Mesenchymal stem cell (in vitro differentiated cells and primary cell): ENCODE data around the gene GRIK4.

Experiments used
- DNase-seq: peaks from one replicate; pipeline ENCODE4 v3.0.0-alpha.2; 2013
- H2AFZ ChIP-seq: one replicate; pipeline ENCODE4 v1.6.1; 2013; ENCODE audit warnings: low read depth, mild to moderate bottlenecking, control low read depth, inconsistent platforms, low read length, moderate library complexity
- H2AK5ac ChIP-seq: 2 replicates; pipeline ENCODE4 v1.6.1; 2013; ENCODE audit warnings: low read length, moderate library complexity, mild to moderate bottlenecking, inconsistent platforms; ENCODE audit not compliant: severe bottlenecking
- H2BK120ac ChIP-seq: one replicate; pipeline ENCODE4 v1.6.1; 2013; ENCODE audit warnings: low read depth, mild to moderate bottlenecking, inconsistent platforms, low read length, moderate library complexity
- H2BK12ac ChIP-seq, 2 experiments: one replicate each; pipeline ENCODE4 v1.6.1; 2013; ENCODE audit warnings: inconsistent platforms in 2 of 2, low read length in 2 of 2, mild to moderate bottlenecking in 2 of 2, moderate library complexity in 2 of 2, control low read depth in 1 of 2
- H2BK15ac ChIP-seq: one replicate; pipeline ENCODE4 v1.6.1; 2013; ENCODE audit warnings: mild to moderate bottlenecking, low read depth, inconsistent platforms; ENCODE audit not compliant: poor library complexity, severe bottlenecking
- H2BK5ac ChIP-seq: 2 replicates; pipeline ENCODE4 v1.6.1; 2013; ENCODE audit warnings: low read depth, mild to moderate bottlenecking, low read length, control low read depth, inconsistent platforms; ENCODE audit not compliant: poor library complexity, severe bottlenecking
- H3K14ac ChIP-seq, 2 experiments: one replicate each; pipeline ENCODE4 v1.6.1; 2013; ENCODE audit warnings: inconsistent platforms in 2 of 2, low read length in 2 of 2, control low read depth in 1 of 2, mild to moderate bottlenecking in 1 of 2, moderate library complexity in 1 of 2
- H3K18ac ChIP-seq, 2 experiments: one replicate each; pipeline ENCODE4 v1.6.1; 2013; ENCODE audit warnings: inconsistent platforms in 2 of 2, low read length in 2 of 2, control low read depth in 1 of 2, low read depth in 1 of 2, mild to moderate bottlenecking in 1 of 2
- H3K23ac ChIP-seq, 2 experiments: one replicate each; pipeline ENCODE4 v1.6.1; 2013; ENCODE audit warnings: inconsistent platforms in 2 of 2, low read length in 2 of 2, mild to moderate bottlenecking in 2 of 2, moderate library complexity in 2 of 2, control low read depth in 1 of 2
- H3K27ac ChIP-seq: 2 replicates; pipeline ENCODE4 v1.5.1; 2013; ENCODE audit warnings: mild to moderate bottlenecking, moderate library complexity, low read length, control low read depth, inconsistent platforms; ENCODE audit not compliant: poor library complexity, severe bottlenecking
- H3K27me3 ChIP-seq, 2 experiments: 2 replicates each; pipeline versions ENCODE4 v1.6.1 to v1.7.0; 2013; ENCODE audit warnings: low read length in 2 of 2, mild to moderate bottlenecking in 2 of 2, moderate library complexity in 2 of 2, control low read depth in 1 of 2, inconsistent platforms in 1 of 2; ENCODE audit not compliant: control insufficient read depth in 1 of 2, insufficient read depth in 1 of 2
- H3K36me3 ChIP-seq, 2 experiments: 2 replicates each; pipeline versions ENCODE4 v1.6.1 to v1.7.0; 2013; ENCODE audit warnings: low read length in 2 of 2, control low read depth in 1 of 2, inconsistent platforms in 1 of 2, low read depth in 1 of 2, mild to moderate bottlenecking in 1 of 2; ENCODE audit not compliant: insufficient read depth in 2 of 2, control insufficient read depth in 1 of 2
- H3K4ac ChIP-seq, 2 experiments: one replicate each; pipeline ENCODE4 v1.6.1; 2013; ENCODE audit warnings: inconsistent platforms in 2 of 2, low read length in 2 of 2, mild to moderate bottlenecking in 2 of 2, moderate library complexity in 2 of 2, control low read depth in 1 of 2, low read depth in 1 of 2
- H3K4me1 ChIP-seq: 2 replicates; pipeline ENCODE4 v1.6.1; 2013; ENCODE audit warnings: low read depth, low read length, control low read depth; ENCODE audit not compliant: control insufficient read depth, insufficient read depth
- H3K4me2 ChIP-seq: 2 replicates; pipeline ENCODE4 v1.6.1; 2013; ENCODE audit warnings: low read length, mild to moderate bottlenecking, inconsistent platforms; ENCODE audit not compliant: poor library complexity, severe bottlenecking
- H3K4me3 ChIP-seq, 2 experiments: 2 replicates each; pipeline versions ENCODE4 v1.5.1 to v1.7.0; 2013; ENCODE audit warnings: low read length in 2 of 2, mild to moderate bottlenecking in 2 of 2, control low read depth in 1 of 2, low read depth in 1 of 2; ENCODE audit not compliant: insufficient read depth in 1 of 2
- H3K79me1 ChIP-seq: replicated peaks from 2 replicates; pipeline ENCODE4 v1.6.1; 2013; ENCODE audit warnings: mild to moderate bottlenecking, control low read depth, low read length, inconsistent platforms; ENCODE audit not compliant: poor library complexity, severe bottlenecking
- H3K9ac ChIP-seq: 2 replicates; pipeline ENCODE4 v1.7.0; 2013; ENCODE audit warnings: mild to moderate bottlenecking, low read length, moderate library complexity
- H3K9me3 ChIP-seq: 2 replicates; pipeline ENCODE4 v1.7.0; 2013; ENCODE audit warnings: mild to moderate bottlenecking, low read length; ENCODE audit not compliant: control insufficient read depth
- H4K8ac ChIP-seq: one replicate; pipeline ENCODE4 v1.6.1; 2013; ENCODE audit warnings: inconsistent platforms, mild to moderate bottlenecking, low read length, moderate library complexity
- H4K91ac ChIP-seq: one replicate; pipeline ENCODE4 v1.6.1; 2013; ENCODE audit warnings: mild to moderate bottlenecking, low read length, inconsistent platforms
- WGBS: methylation state at CpG from one replicate; pipeline ENCODE4 v1.1.7; 2013; ENCODE audit warnings: mixed read lengths; 5-methylcytosine and 5-hydroxymethylcytosine counted together

GRIK4 gene

DNA sequence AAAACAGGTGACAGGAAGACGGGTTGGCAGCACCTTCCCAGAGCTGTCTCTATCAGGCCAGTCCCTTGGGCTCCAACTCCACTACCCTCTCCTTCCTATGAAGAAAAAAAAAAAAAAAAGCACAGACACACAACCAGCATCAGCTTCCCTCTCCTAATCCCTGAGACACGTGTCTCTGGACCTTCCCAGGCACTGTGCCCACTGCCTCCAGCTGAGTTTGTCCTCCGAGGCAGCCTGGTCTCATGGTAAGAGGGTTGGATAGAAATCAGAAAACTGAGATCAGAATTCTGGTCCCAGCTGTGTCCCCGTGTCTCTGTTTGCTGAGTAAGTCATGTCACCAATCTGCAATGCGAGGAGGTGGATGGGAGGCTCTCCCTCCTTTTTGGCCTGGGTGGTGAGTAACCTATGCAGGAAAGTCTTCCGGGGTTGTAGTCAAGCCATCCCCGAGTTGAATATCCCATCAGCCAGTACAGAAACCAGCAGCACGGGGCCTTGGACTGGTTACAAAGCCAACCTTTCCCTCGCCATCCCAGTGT is 318.6 kb downstream of the GRIK4 start:
- H2AFZ ChIP-seq = no peak overlapping the region
- no peak overlapping the region for H2AK5ac ChIP-seq
- no peaks in the 10 kb centered on the region for H3K9me3 ChIP-seq
- no peak overlapping the region for H3K4ac ChIP-seq
- no peak overlapping the region for H4K8ac ChIP-seq
- no peak overlapping the region for H3K4me3 ChIP-seq
- no peak for DNase-seq
- no peak overlapping the region for H3K18ac ChIP-seq
- H3K9ac ChIP-seq = no peak overlapping the region
- no peak overlapping the region for H3K14ac ChIP-seq
- H3K4me2 ChIP-seq = no peak overlapping the region
- no peak overlapping the region for H3K27ac ChIP-seq
- no peak overlapping the region for H2BK5ac ChIP-seq
- H3K27me3 ChIP-seq = peaks cover 34 to 57% of the 10 kb centered on the region in 2 experiments
- no peak overlapping the region for H4K91ac ChIP-seq
- H3K36me3 ChIP-seq = no peaks in the 10 kb centered on the region
- WGBS = 72% methylated on average over 9 of the region's 9 CpGs
- no peak overlapping the region for H2BK12ac ChIP-seq
- H2BK120ac ChIP-seq = no peak overlapping the region
- no peak overlapping the region for H2BK15ac ChIP-seq
- peaks cover 8% of the 10 kb centered on the region for H3K4me1 ChIP-seq
- no peak overlapping the region for H3K23ac ChIP-seq
- no peaks in the 10 kb centered on the region for H3K79me1 ChIP-seq

DNA sequence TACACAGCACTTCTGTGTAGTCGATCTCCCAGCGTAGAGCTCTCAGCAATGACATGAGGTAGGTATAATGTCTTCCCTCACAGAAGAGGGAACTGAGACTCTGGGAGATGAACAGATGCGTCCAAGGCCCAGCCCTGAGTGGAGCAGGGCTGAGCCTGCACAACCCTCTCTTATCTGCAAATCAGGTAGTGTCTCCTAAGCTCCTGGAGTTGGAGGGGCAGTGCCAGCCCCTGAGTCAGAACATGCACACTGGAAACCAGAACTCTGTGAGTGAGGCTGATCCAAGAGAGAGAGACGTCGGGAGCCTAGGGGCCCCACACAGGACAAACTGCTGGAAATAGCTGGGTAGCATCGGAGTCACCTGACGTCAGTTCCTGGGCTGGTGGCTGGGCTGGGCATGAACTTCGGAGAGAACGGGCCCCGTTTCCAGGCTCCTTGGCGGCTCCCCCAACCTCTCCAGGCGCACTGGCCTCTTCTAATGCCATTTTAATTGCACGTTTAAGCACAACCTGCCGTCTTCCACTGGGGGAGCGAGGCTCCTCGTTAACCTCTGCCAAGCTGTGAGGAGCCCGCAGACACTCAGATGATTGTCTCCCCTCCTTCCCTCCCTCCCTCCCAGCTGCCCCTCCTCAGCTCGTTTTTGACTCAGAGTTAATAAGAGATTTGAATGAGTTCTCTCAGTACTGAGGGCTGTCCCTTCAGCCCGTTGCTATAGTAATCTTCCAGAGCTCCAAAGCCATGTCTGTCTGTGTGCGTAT is 321.1 kb downstream of the GRIK4 start:
- Histone ChIP-seq H3K4me2 (no peak overlapping the region), H3K36me3 (no peaks in the 10 kb centered on the region), H2BK5ac (no peak overlapping the region), H3K79me1 (no peaks in the 10 kb centered on the region), H2BK12ac (no peak overlapping the region), H3K4me3 (no peak overlapping the region), H3K4ac (no peak overlapping the region), H3K4me1 (peaks cover 7% of the 10 kb centered on the region), H3K27me3 (peaks cover 36 to 43% of the 10 kb centered on the region in 2 experiments), H3K14ac (no peak overlapping the region), H3K9me3 (no peaks in the 10 kb centered on the region), H2BK15ac (no peak overlapping the region), H3K18ac (no peak overlapping the region), H2BK120ac (no peak overlapping the region), H4K8ac (no peak overlapping the region), H3K23ac (no peak overlapping the region), H3K27ac (no peak overlapping the region), H3K9ac (no peak overlapping the region), H2AK5ac (no peak overlapping the region), H2AFZ (no peak overlapping the region), H4K91ac (no peak overlapping the region)
- WGBS = 71% methylated on average over 17 of the region's 20 CpGs
- DNase-seq = no peak

DNA sequence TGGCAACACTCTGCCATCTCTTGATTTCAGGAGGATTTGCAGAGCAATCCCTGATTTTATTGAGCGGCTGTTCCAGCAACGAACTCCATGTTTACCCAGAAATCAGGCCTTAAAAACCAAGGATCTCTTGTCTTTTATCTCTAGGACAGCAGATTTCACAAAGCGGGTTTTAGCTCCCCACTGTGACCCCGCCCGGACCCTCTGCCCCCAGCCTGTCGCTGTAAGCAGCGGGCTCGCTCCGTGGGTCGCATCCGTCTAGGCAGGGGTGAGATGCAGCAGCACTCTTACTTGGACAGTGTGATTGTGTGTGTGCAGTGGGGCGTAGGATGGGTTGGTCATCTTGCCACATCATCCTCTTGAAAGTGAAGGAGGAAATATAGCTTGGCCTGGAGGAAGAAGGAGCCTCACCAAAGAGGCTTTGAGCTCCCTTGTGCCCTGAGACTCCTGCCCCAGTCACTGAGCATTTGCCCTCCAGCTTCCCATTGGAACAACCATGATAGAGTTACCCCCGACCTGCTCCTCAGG is 323.2 kb downstream of the GRIK4 start:
- Histone ChIP-seq H3K4me2 (no peak overlapping the region), H2BK120ac (no peak overlapping the region), H3K14ac (no peak overlapping the region), H3K27ac (no peak overlapping the region), H2BK15ac (no peak overlapping the region), H3K79me1 (no peaks in the 10 kb centered on the region), H3K27me3 (peaks cover 16 to 31% of the 10 kb centered on the region in 2 experiments), H3K4me1 (peaks cover 7% of the 10 kb centered on the region), H3K9me3 (no peaks in the 10 kb centered on the region), H4K8ac (no peak overlapping the region), H3K4me3 (no peak overlapping the region), H3K23ac (no peak overlapping the region), H2BK12ac (no peak overlapping the region), H2BK5ac (no peak overlapping the region), H3K18ac (no peak overlapping the region), H3K36me3 (no peaks in the 10 kb centered on the region), H4K91ac (no peak overlapping the region), H2AFZ (no peak overlapping the region), H2AK5ac (no peak overlapping the region), H3K4ac (no peak overlapping the region), H3K9ac (no peak overlapping the region)
- no peak for DNase-seq
- WGBS = 88% methylated on average over 12 of the region's 13 CpGs

DNA sequence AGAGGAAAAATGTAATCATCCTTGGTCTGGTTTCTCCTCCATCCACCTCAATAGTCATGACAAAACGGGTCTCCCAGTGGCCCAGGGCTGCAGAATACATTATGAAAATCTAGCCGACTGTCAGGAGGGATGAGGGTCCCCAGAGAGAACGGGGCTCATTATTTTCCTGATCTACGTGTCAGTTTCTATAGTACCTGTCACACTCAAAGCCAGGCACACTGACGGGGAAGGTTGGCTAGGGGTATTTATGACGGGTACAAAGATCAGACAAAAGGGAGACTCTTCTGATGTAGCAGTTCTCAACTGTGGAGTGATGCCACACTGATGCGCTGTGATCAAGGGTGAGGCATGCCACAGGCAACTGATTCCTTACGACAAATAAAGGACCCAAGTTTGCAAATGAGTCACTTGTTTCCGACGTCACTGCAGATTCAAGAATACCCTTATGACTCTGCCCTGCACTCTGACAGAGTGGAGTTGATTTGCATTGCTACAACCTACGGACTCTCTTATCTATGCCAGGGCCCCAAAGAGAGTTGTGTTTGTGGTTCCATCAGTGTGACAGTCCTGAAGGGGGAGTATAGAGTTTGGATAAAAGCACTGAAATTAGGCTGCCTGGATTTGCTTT is 324.2 kb downstream of the GRIK4 start:
- Histone ChIP-seq H2BK15ac (no peak overlapping the region), H2AFZ (no peak overlapping the region), H3K18ac (no peak overlapping the region), H4K91ac (no peak overlapping the region), H2BK12ac (no peak overlapping the region), H2BK120ac (no peak overlapping the region), H2AK5ac (no peak overlapping the region), H3K4me2 (no peak overlapping the region), H4K8ac (no peak overlapping the region), H3K27me3 (peaks cover 16 to 28% of the 10 kb centered on the region in 2 experiments), H3K27ac (no peak overlapping the region), H3K36me3 (no peaks in the 10 kb centered on the region), H3K23ac (no peak overlapping the region), H3K4me1 (peaks cover 7% of the 10 kb centered on the region), H3K79me1 (no peaks in the 10 kb centered on the region), H3K4me3 (no peak overlapping the region), H3K14ac (no peak overlapping the region), H3K9ac (no peak overlapping the region), H3K9me3 (no peaks in the 10 kb centered on the region), H2BK5ac (no peak overlapping the region), H3K4ac (no peak overlapping the region)
- no peak for DNase-seq
- WGBS = 84% methylated on average over 11 of the region's 11 CpGs
